Erythroblast (primary cell): Measurements from ENCODE around the gene MAN2A2.

Experiments
- GATA1 ChIP-seq: IDR thresholded peaks from 2 replicates; pipeline ENCODE4 v1.6.1; 2011; ENCODE audit warnings: low read depth, mild to moderate bottlenecking, control low read depth, low read length, moderate library complexity
- POLR2A ChIP-seq: IDR thresholded peaks from 2 replicates; pipeline ENCODE4 v1.6.1; 2011; ENCODE audit warnings: mild to moderate bottlenecking, low read length

DNA sequence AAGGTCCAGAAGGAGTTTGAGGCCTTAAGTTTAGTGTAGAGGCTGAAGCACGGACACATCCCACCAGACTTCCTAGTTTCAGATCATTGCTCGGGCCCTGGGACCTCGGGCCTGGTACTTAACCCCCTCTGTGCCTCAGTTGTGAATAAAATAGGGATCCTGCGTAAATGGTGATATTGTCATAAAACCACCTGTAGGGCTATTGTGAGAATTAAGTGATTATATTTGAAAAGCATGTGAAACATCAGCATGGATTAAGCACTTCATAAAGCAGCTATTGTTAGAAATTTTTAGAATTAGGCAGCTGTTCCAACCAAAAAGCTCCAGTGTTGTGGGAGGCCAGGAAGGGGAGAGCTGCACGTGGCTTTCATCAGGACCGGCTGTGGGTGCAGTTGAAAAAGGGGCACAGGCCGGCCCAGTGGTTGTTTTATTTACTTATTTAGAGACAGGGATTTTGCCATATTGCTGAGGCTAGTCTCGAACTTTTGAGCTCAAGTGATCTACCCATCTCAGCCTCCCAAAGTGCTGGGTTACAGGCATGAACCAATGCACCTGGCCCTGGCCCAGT lies 56.0 kb downstream of the MAN2A2 start:
- TF ChIP-seq POLR2A (no peak), GATA1 (no peak)
